Endothelial cell of umbilical vein (primary cell): Measurements from ENCODE around the gene BBS5. TPM values are rescaled to one million over a fixed set of nuclear protein-coding genes. Genes with fewer than 3 reads are reported as not detected.

Experiments used
- BruUV-seq: library from RNA; stranded (reverse); fragments of 400-500 nt; replicated peaks from 2 replicates; lab custom pipeline; 2021; lab: Mats Ljungman, UMichigan
- CTCF ChIA-PET: fragments of 300-600, 350-600 bp; sonication (Branson Sonifier 250); formaldehyde crosslinking; loops from one replicate; lab custom pipeline; 2021; ENCODE audit warnings: antibody characterized with exemption, inconsistent platforms; lab: Charles Lee
- POLR2A ChIA-PET: fragments of 300-600, 350-600 bp; sonication (Branson Sonifier 250); formaldehyde crosslinking; loops from one replicate; lab custom pipeline; 2021; ENCODE audit warnings: antibody characterized with exemption, inconsistent platforms; lab: Charles Lee
- DNase-seq: peaks from one replicate; pipeline ENCODE4 v3.0.0-alpha.2; 2011; ENCODE audit warnings: low read depth, low spot score
- FAIRE-seq: peaks from 2 replicates; lab custom pipeline; 2011; peaks lifted over from hg19 to GRCh38; lab: Jason Lieb, UNC
- H2AFZ ChIP-seq: 2 replicates; pipeline ENCODE4 v1.6.0; 2012; ENCODE audit warnings: low read depth, low read length, control low read depth, inconsistent platforms
- H3K27ac ChIP-seq: 2 replicates; pipeline ENCODE4 v1.5.1; 2011; ENCODE audit warnings: low read depth, mild to moderate bottlenecking, control low read depth, low read length, moderate library complexity; ENCODE audit not compliant: insufficient read depth
- H3K27me3 ChIP-seq, 2 experiments: 2 replicates each; pipeline versions ENCODE4 v1.6.0 to v1.6.1; 2011; ENCODE audit warnings: low read length in 2 of 2, mixed read lengths in 1 of 2; ENCODE audit not compliant: control insufficient read depth in 2 of 2, insufficient read depth in 2 of 2
- H3K36me3 ChIP-seq, 2 experiments: 2 replicates in 1 of 2; 3 replicates in 1 of 2; pipeline ENCODE4 v1.5.1; 2011; ENCODE audit warnings: low read length in 2 of 2, mild to moderate bottlenecking in 1 of 2, moderate library complexity in 1 of 2; ENCODE audit not compliant: control insufficient read depth in 2 of 2, insufficient read depth in 2 of 2; ENCODE audit errors: extremely low read depth in 1 of 2
- H3K4me1 ChIP-seq: 3 replicates; pipeline ENCODE4 v1.5.1; 2011; ENCODE audit warnings: mild to moderate bottlenecking, low read length; ENCODE audit not compliant: control insufficient read depth, insufficient read depth; ENCODE audit errors: extremely low read depth
- H3K4me2 ChIP-seq: 2 replicates; pipeline ENCODE4 v1.6.1; 2011; ENCODE audit warnings: low read length, control low read depth, mixed read lengths; ENCODE audit not compliant: insufficient read depth
- H3K4me3 ChIP-seq, 3 experiments: fragments of 200-600 bp in 1 of 3; sonication (generic), shearing (Covaris generic) in 1 of 3; replicated peaks in 1 of 3; 2 replicates each; pipeline ENCODE4 v1.5.1; 2011 to 2016; ENCODE audit warnings: control low read depth in 3 of 3, low read length in 3 of 3, mild to moderate bottlenecking in 2 of 3, inconsistent platforms in 1 of 3, low read depth in 1 of 3, moderate library complexity in 1 of 3; ENCODE audit not compliant: insufficient read depth in 1 of 3
- H3K79me2 ChIP-seq: 2 replicates; pipeline ENCODE4 v1.6.0; 2012; ENCODE audit warnings: low read length, inconsistent platforms; ENCODE audit not compliant: control insufficient read depth, insufficient read depth
- H3K9ac ChIP-seq: replicated peaks from 2 replicates; pipeline ENCODE3; 2011; ENCODE audit warnings: low read length, control low read depth; ENCODE audit not compliant: insufficient read depth; ENCODE audit errors: extremely low read depth
- H3K9me1 ChIP-seq: replicated peaks from 3 replicates; pipeline ENCODE4 v1.6.0; 2011; ENCODE audit warnings: mild to moderate bottlenecking, low read length; ENCODE audit not compliant: control insufficient read depth, insufficient read depth; ENCODE audit errors: extremely low read depth
- H3K9me3 ChIP-seq: replicated peaks from 2 replicates; pipeline ENCODE4 v1.5.1; 2012; ENCODE audit warnings: low read length, inconsistent platforms; ENCODE audit not compliant: control insufficient read depth, insufficient read depth
- H4K20me1 ChIP-seq: replicated peaks from 2 replicates; pipeline ENCODE3; 2011; ENCODE audit warnings: mild to moderate bottlenecking, low read length; ENCODE audit not compliant: control insufficient read depth, insufficient read depth; ENCODE audit errors: extremely low read depth
- CTCF ChIP-seq, 2 donors: IDR thresholded peaks; 1 replicate in 1 of 2; 2 replicates in 1 of 2; pipeline ENCODE4 v1.5.1; 2011; ENCODE audit warnings: low read length in 2 of 2, mild to moderate bottlenecking in 2 of 2, moderate library complexity in 2 of 2, control low read depth in 1 of 2, inconsistent platforms in 1 of 2, low read depth in 1 of 2; ENCODE audit not compliant: insufficient read depth in 1 of 2; ENCODE audit errors: extremely low read depth in 1 of 2
- EZH2 ChIP-seq: IDR thresholded peaks from 2 replicates; pipeline ENCODE4 v1.6.1; 2012; ENCODE audit warnings: borderline replicate concordance, low read depth, mild to moderate bottlenecking, moderate library complexity, low read length, inconsistent platforms; ENCODE audit not compliant: severe bottlenecking
- FOS ChIP-seq: IDR thresholded peaks from 2 replicates; pipeline ENCODE4 v1.6.1; 2011; ENCODE audit warnings: mild to moderate bottlenecking, low read length, moderate library complexity, borderline replicate concordance; ENCODE audit not compliant: insufficient read depth
- GATA2 ChIP-seq: IDR thresholded peaks from 2 replicates; pipeline ENCODE4 v1.7.0; 2011; ENCODE audit warnings: low read depth, mild to moderate bottlenecking, moderate library complexity, mixed read lengths, low read length; ENCODE audit not compliant: insufficient read length, insufficient read depth
- JUN ChIP-seq: IDR thresholded peaks from 2 replicates; pipeline ENCODE4 v1.6.1; 2011; ENCODE audit warnings: borderline replicate concordance, low read depth; ENCODE audit not compliant: insufficient read length, insufficient read depth
- MAX ChIP-seq: IDR thresholded peaks from 2 replicates; pipeline ENCODE4 v1.6.1; 2011; ENCODE audit not compliant: insufficient read depth, insufficient read length
- MYC ChIP-seq: IDR thresholded peaks from one replicate; pipeline ENCODE4 v1.6.1; 2011; ENCODE audit warnings: mild to moderate bottlenecking, low read depth, low read length
- POLR2A ChIP-seq: IDR thresholded peaks from 2 replicates; pipeline ENCODE4 v1.6.1; 2012; ENCODE audit warnings: low read depth, mild to moderate bottlenecking, control low read depth, low read length
- POLR2AphosphoS5 ChIP-seq: IDR thresholded peaks from 2 replicates; pipeline ENCODE4 v1.6.1; 2012; ENCODE audit warnings: low read depth, mild to moderate bottlenecking, control low read depth, low read length, moderate library complexity; ENCODE audit not compliant: insufficient read depth
- dilution Hi-C: fragments of 300-500 bp; cut with MboI; formaldehyde crosslinking; loops from one replicate; pipeline ENCODE4 v1.15.0; 2019; ENCODE audit warnings: low sequenced_read_pairs; ENCODE audit not compliant: extremely low pct_ligation_motif_present
- intact Hi-C: fragments of 100-400 bp; cut with micrococcal nuclease; formaldehyde crosslinking; loops from one replicate; pipeline ENCODE4 v1.10.0; 2022
- polyA plus RNA-seq, 4 experiments: library from polyadenylated mRNA; depleted of rRNA in 3 of 4; stranded (reverse) in 3 of 4; unstranded in 1 of 4; fragments of >200 nt; gene quantifications; 2 replicates each; pipeline versions ENCODE4 v1.2.1 to v1.2.3, GENCODE V29; 2011 to 2012; ENCODE audit warnings: missing spikeins in 1 of 4
- total RNA-seq: library from RNA; stranded (reverse); gene quantifications from 2 replicates; pipeline ENCODE4 v1.2.3, GENCODE V29; 2021

BBS5 gene
- total and polyA plus RNA-seq, 2 donors (not counting 3 experiments of a cell fraction or from before 2014, with no cell fraction given) = 2.9 to 5.6 TPM

GRCh38 chr2:169480079-169480465 lies 778 bp downstream of the BBS5 start:
- dilution Hi-C loops = no loop called here
- FAIRE-seq (no peak), DNase-seq (no peak)
- H3K4me1 ChIP-seq = peaks cover 17% of the 10 kb centered on the region
- no peak overlapping the region for H3K27ac ChIP-seq
- H3K4me2 ChIP-seq = peak overlapping the region; percentile 92
- intact Hi-C loops = no loop called here
- H3K27me3 ChIP-seq = no peaks in the 10 kb centered on the region
- peak overlapping the region; percentile 47 to 82 (median 70) for H3K4me3 ChIP-seq
- BruUV-seq = no TSS peak
- no peaks in the 10 kb centered on the region for H3K9me1 ChIP-seq
- H3K36me3 ChIP-seq = peaks cover 0 to 4% of the 10 kb centered on the region in 2 experiments
- no peak for TF ChIP-seq POLR2A
- TF ChIP-seq MYC = no peak
- TF ChIP-seq JUN = no peak
- no peak for TF ChIP-seq MAX
- no peak for TF ChIP-seq POLR2AphosphoS5
- TF ChIP-seq CTCF (IDR thresholded peaks at IDR 0.05; ENCODE audit: extremely low read depth in 1 of 2, insufficient read depth in 1 of 2, low read depth in 1 of 2, low read length in 2 of 2) = no peak
- no peak for TF ChIP-seq GATA2
- TF ChIP-seq FOS = no peak
- no peak for TF ChIP-seq EZH2
- no peaks in the 10 kb centered on the region for H3K79me2 ChIP-seq
- H4K20me1 ChIP-seq = no peaks in the 10 kb centered on the region
- no peaks in the 10 kb centered on the region for H3K9me3 ChIP-seq
- ChIA-PET POLR2A (no interaction called here), CTCF (interaction anchor here (0.8 to 3.4 kb wide), 9 partner anchors 9 to 348 kb away, joined by 3 to 21 read pairs (median 6); partner anchors contain the start of gene FASTKD1)
- peak overlapping the region; percentile 75 for H2AFZ ChIP-seq
- H3K9ac ChIP-seq = peak overlapping the region; percentile 73
